OCI-LY3 (cell line): ENCODE measurements around the gene HCN2.

Experiments used
- EZH2phosphoT487 ChIP-seq: fragments of 200-600 bp; shearing (Covaris generic); IDR thresholded peaks from 2 replicates; pipeline ENCODE4 v1.6.1; 2018; ENCODE audit warnings: antibody characterized with exemption, mixed run types, low read depth
- TF ChIP-seq, protein P1 (sequence below): fragments of 200-600, 300-600 bp; sonication (generic); IDR thresholded peaks from 2 replicates; pipeline ENCODE4 v1.5.1; 2014; ENCODE audit warnings: antibody characterized with exemption, low read length, low read depth

DNA sequence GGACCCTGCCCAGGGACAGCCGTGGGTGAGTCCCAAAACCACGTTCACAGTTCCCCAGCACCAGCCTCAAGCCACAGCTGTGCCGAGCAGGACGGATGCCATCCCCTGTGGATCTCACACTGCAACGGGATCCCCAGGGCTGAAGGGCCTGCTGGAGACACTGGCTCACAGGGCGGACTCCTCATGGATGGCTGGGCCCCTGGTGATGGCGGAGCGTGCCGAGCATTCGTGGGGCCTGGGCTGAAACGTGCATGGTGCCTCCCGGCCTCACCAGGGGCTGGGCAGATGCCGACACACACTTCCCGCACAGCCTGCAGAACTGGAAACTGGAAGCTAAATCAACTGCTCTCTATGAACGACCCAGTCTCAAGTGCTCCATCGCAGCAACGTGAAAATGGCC, 63.7 kb downstream of the HCN2 start:
- TF ChIP-seq, protein P1, sequence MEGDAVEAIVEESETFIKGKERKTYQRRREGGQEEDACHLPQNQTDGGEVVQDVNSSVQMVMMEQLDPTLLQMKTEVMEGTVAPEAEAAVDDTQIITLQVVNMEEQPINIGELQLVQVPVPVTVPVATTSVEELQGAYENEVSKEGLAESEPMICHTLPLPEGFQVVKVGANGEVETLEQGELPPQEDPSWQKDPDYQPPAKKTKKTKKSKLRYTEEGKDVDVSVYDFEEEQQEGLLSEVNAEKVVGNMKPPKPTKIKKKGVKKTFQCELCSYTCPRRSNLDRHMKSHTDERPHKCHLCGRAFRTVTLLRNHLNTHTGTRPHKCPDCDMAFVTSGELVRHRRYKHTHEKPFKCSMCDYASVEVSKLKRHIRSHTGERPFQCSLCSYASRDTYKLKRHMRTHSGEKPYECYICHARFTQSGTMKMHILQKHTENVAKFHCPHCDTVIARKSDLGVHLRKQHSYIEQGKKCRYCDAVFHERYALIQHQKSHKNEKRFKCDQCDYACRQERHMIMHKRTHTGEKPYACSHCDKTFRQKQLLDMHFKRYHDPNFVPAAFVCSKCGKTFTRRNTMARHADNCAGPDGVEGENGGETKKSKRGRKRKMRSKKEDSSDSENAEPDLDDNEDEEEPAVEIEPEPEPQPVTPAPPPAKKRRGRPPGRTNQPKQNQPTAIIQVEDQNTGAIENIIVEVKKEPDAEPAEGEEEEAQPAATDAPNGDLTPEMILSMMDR, result no peak
- TF ChIP-seq EZH2phosphoT487, result no peak
